HK-2 (cell line): ENCODE results near the gene NOTCH1.

Source experiments
- DNase-seq: peaks from one replicate; pipeline ENCODE4 v3.0.0-alpha.2; 2018; ENCODE audit not compliant: unreplicated experiment

NOTCH1 gene

DNA sequence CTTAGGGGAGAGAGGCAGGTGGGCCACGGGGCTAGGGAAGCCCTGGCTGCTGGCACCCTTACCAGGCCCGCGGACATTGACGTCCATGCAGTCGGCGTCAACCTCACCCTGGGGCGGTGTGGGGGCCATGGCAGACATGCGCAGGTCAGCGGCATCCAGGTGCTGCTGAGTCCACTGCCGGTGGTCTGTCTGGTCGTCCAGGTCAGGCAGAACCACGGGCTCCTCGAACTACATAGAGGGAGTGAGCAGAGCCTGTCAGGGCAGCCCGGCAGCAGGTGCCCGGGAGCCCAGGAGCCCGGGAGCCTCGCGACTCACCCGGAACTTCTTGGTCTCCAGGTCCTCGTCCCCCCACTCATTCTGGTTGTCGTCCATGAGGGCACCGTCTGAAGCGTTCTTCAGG is 44.2 kb downstream of the NOTCH1 start:
- no peak for DNase-seq

DNA sequence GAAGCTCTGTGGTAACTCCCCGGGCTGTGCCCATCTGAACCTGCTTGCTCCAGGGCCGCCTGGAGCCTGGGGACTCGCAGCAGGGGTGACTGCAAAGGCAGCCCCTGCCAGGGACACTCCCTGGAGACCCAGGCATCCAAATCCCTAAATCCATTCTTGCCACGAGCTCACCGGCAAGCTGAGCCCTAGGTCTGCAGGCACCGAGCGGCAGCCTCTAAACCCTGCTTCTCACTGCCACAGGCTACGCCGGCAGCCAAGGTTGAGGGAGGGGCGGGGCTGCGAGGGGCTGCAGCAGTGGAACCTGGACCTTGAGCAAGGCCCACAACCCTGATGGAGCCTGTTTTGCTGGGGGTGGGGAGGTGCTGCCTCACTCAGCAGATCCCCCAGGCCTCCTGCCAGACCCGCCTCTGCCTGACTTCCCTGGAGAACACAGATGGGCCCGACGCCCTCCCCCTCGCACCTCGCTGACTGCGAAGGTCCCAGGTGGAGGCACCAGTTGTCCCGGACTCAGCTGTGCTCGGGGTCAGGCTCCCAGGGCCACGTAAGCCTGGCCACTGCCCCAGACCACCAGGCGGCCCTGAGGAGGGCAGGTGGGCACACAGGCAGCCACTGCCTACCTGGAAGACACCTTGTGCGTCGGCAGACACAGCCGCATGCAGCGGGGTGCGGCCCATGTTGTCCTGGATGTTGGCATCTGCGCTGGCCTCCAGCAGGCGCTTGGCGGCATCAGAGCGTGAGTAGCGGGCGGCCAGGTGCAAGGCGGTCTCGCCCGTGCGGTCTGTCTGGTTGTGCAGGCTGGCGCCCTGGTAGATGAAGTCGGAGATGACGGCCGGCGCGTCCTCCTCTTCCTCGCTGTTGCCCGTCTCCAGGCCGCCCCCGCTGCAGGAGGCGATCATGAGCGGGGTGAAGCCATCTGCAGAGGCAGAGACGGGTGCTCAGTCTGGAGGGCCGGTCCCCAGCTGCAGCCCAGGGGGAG is 45.6 kb downstream of the NOTCH1 start:
- DNase-seq, result no peak

DNA sequence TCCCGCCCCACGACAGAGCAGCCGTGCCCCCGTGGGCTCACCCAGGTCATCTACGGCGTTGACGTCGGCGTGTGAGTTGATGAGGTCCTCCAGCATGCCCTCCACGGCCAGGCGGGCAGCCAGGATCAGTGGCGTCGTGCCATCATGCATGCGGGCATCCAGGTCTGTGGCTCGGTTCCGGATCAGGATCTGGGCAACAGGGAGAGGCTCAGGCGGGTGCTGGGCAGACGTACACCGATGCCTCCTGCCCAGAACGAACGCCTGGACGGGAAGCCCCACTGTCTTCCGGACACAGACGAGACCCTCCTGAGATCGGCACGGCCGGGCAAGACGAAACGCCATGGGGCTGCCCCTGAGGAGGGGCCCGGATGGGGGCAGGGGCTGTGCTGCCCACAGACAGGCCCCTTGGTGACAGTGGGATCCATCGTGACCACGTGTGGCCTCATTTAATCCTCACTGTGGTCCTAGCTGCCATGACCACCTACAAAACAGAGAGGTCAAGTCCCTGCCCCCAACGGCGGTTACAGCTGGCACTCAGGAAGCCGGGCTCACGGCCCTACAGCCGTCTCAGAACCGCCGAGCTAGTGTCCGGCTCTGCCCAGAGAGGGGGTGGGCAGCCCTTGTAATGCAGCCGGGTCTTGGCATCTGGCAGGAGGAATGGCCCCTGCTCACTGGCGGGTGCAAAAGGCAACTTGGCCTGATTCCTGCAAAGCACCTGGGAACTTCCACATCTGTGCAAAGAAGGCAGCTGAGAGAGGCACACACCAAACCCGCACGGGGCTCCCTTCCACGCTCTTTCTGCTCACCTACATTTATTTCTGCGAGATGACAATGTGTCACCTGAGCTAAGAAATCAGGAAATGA is 46.5 kb downstream of the NOTCH1 start:
- DNase-seq, result no peak

DNA sequence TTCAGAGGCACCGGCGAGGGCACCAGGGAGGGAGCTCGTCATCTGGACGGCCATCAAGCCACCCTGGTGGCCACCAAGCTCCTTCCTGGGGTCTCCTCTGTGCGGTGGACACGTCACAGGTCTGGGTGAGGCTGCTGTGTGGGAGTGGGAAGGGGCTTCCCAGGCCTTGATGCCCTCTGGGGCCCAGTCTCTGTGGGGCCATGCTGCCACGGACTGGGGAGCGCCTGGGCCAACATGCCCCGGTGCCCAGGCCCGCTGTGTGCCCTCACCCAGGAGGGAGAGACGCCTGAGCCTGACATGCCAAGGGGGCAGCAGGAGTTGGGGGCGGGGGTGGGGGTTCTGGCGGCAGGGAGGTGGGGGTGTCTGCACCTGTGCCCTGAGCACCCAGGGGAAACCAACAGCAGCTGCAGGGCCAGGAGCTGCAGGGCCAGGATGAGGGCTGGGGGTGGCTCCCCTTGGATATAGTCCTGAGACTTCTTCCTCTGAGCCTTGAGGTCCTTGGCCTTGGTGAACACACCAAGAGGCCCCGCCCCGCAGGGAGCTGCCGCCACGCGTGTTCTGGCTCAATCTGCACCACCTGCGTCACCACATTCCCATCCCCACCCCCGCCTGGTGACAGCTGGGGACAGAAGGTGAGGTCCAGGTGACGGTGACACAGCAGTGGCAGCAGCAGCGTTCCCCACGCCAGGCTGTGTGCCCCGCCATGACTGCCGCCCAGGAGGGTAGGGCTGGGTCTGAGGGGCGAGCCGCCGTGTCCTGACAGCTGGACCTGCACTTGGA is 47.7 kb downstream of the NOTCH1 start:
- no peak for DNase-seq

DNA sequence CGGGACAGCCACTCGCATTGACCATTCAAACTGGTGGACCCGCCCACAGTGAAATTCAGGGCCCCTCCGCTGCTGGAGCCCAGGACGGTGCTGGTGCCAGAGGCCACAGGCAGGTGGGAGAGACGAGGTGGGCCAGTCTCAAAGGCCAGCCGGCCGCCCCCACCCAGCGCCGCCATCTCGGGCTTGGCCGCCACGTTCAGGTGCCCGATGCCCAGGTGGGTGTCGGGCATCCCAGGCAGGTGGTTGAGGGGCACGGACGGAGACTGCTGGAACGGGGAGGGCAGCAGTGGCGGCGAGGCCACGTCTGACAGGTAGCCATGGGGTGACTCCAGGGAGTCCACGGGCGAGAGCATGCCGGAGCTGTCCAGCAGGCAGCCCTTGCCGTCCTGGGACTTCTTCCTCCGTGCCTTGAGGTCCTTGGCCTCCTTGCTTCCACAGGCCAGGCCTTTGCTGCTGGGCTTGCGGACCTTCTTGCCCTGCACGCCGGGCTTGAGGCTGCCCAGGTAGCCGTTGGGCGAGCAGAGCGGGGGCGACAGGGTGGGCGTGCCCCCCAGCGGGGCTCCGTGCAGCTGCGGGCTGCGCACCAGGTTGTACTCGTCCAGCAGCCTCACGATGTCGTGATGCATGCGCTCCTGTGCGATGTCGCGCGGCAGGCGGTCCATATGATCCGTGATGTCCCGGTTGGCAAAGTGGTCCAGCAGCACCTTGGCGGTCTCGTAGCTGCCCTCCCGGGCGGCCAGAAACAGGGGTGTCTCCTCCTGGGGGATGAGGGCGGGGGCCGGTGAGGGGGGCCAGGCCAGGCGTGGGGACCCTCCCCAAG is 48.8 kb downstream of the NOTCH1 start:
- DNase-seq, result no peak

DNA sequence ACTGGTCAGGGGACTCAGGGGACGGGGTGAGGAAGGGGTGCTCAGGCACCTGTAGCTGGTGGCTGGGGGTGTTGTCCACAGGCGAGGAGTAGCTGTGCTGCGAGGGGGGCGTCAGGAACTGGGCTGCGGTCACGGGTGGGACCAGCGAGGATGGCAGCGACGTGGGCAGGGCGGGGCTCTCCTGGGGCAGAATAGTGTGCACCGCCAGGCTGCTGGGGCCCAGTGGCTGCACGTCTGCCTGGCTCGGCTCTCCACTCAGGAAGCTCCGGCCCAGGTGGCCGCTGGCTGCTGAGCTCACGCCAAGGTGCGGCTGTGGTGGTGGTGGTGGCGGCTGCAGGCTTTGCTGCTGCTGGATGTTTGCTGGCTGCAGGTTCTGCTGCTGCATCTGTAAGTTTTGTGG is 49.7 kb downstream of the NOTCH1 start:
- no peak for DNase-seq

DNA sequence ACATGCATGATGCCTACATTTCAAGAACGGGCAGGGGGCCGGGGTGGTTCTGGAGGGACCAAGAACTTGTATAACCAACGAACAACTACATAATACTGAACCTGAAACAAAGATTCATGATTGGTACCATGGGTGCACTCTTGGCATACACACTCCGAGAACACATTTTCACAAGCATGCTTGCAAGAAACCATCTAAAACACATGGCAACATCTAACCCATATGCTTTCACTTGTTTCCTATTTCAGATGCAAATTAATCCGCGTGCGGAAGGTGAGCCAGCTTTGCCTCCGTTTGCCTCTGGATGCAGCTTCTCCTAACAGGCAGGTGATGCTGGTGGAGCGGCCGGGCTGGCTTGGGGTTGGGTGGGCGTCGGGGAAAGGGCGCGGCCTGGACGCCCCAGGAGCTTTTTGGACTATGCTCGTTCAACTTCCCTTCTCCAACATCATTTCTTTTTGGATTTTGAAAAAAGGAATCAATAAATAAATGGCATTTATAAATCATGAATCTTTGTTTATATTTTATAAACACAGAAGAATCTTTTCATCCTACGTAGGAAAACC is 50.5 kb downstream of the NOTCH1 start:
- DNase-seq, result no peak

DNA sequence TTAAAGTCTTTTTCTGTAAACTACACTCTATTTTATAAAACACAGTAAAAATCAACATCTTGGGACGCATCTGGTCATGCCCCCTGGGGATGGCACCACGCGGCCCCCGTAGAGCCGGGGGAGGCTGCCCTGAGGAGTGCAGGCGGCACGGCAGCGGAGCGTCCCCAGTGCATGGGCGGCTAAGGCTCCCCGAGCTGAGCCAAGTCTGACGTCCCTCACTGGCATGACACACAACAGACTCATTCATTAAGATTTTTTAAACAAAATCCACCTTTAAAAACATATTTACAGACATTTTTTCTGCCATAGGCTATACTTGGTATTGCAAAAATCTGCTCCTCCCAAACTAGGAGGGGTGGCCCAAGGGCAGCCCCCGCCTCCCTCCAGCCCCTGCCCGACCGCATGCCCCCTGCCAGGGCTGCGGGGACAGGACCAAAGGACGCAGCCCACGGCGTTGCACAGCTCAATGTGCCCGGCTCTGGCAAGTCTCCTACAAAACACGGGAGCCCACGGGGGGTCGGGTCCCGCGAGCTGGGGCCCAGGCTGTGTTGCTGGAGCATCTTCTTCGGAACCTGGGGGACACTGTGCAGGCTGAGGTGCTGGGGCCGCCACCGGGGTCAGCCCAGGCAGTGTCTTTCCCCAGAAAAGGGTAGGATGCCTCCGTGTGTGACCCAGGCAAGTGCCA is 51.2 kb downstream of the NOTCH1 start:
- no peak for DNase-seq

DNA sequence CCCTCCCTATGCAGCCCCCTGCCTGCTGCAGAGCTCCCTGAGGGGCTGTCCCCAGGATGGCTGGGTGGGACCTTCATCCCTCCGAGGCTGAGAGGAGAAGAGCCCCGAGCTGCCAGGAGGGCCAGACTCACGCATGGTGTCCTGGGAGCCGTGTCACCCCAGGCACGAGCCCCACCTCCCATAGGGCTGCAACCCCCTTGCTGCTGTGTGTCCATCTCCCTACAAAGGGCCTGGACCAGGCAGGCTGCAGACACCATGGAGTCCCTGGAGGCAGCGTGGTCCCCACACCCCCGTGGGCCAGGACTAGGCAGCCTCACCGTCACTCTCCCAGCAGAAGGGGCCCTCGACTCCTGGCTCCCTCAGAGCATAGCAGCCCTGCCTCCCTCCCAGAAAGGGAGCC is 51.8 kb downstream of the NOTCH1 start:
- no peak for DNase-seq

DNA sequence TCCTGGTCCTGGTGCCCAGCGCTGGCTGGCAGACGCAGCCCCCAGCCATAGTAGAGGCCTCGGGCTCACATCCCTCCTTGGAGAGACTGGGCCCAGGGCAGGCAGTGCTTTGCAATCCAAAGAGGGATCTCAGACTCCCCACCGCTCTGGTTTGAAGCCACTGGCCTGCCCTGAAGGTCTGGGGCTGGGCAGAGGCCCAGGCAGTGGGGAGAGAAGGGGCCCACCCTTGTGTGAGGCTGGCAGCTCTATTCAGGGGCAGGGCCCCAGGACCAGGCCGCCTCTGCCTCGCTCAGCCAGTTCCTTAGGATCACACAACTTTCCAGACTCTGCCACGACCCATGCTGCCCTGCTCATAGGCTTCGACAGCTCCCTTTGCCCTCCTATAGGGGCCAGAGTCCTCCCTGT is 52.3 kb downstream of the NOTCH1 start:
- no peak for DNase-seq

DNA sequence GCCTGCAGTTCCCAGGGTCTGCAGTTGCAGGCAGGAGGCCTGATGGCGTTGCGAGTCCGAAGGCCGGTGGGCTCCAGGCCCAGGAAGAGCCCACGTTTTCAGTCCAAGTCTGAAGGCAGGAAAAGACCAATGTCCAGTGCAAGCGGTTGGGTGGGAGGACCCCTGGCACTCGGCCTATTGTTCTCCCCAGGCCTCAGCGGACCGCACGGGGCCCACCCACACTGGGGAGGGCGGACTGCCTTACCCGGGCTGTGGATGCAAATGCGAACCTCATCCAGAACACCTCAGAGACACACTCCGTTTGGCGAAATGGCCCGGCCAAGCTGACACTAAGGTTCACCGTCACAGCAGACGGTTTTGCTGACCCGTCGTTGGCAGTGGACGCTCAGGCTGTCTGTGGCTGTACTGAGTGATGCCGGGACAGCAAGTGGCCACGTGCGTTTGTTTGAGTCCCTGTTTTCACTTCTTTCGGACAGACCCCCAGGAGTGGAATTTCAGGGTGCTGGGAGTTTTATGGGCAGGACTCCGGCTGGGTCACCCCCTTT is 52.8 kb downstream of the NOTCH1 start:
- DNase-seq, result no peak

DNA sequence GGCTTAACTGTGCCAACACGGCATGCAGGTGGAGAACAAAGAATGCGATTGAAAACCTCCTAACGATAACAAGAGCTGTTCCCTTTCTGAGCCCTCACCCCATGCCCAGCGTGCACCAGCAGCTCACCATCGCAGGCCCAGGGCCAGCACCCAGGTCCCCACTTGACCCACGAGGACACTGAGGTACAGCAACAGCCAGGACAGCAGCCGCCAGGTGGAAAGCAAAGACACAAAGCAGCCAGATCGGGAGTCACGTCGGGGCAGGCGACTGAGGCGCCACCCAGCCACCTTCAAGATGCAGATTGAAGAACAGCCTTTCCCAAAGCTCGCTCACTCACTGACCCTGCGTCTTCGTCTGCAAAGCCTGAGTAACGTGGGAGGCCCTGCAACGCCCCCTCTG is 56.1 kb downstream of the NOTCH1 start:
- no peak for DNase-seq

DNA sequence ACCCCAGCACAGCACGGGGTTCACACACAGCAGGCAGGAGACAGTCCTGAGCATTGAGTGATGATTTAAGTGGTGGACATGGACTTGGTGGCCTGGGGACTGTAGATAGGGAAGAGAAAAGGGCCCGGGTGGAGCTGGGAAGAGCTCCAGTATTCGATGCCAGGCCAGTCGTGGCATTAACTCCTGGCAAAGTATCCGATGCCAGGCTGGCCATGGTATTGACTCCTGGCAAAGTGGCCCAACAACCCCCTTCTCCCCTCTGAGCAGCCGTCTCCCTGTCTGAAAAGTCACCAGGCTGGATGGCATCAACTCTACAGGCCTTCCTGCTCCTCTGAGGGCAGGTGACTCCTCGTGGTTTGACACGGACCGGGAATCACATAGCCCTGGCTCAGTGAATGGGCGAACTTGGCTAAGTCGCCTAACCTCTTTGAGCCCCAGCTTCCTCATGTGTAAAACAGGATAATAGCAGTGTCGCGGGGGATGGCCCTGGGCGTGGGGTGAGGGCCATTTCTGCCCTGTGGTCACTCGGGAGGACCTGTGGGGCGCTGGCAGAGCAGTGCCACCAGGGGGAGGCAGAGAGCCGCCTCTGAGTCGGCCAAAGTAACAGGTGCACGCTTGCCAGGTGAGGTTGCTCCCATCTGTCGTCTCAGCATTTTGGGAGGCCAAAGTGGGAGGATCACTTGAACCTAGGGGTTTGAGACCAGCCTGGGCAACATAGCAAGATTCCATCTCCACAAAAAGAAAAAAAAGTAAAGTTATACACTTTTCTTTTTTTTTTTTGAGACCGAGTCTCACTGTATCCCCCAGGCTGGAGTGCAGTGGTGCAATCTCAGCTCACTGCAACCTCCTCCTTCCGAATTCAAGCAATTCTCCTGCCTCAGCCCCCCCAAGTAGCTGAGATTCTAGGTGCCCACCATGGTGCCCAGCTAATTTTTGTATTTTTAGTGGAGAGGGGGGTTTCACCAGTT is 57.3 kb downstream of the NOTCH1 start:
- DNase-seq, result peak; percentile 75

DNA sequence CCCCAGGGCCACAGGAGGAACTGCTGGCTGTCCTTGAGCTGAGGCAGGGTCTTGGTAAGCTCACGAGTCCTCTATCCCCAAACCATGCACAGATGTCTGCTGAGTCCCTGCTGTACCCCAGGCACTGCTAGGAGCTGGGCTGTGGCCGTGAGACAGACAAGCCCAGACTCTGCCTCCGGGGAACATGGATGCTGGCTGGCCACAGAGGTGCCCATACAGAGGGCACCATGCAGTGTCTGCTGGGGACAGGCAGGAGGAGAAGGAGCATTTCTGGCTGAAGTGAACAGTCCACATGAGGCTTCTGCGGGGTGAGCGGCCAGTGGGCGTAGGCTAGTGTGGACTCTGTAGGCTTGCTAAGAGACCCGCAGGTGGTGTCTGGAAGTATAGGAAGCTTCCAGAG is 58.2 kb downstream of the NOTCH1 start:
- no peak for DNase-seq

DNA sequence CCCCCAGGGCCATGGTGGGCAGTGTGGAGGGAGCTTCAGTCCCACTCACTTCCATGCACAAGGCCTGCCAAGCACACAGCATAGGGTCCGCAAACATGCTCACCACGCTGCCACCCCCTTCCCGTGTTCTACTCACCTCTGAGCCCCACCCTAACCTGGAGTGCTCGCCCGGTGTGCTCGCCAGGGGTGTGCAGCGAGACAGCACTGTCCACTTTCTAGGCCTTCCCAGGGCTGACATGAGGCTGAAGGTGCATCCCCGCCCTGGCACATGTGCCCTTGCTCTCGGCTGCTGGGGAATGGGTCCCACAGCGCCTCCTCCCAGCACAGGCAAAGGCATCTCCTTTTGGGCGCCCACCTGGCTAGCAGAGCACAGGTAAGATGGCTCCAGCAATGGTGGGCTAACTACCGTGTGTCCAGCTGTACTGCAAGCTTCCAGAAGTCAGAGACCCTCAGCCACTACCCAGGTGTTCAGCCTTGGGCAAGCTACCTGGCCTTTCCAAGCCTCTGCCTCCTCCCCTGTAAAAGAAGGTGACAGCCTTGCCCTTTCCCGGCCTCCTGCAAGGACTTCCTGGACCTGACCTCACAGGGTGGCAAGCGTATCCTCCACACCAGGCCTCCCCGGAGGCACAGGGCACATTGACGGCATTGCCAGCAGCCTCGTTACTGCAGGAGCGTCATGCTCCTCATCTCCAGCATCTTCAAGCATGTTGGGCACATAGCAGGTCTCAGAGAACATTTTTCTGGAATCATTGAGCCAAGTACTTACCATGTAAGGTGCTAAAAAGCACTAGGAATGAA is 58.8 kb downstream of the NOTCH1 start:
- DNase-seq, result no peak

DNA sequence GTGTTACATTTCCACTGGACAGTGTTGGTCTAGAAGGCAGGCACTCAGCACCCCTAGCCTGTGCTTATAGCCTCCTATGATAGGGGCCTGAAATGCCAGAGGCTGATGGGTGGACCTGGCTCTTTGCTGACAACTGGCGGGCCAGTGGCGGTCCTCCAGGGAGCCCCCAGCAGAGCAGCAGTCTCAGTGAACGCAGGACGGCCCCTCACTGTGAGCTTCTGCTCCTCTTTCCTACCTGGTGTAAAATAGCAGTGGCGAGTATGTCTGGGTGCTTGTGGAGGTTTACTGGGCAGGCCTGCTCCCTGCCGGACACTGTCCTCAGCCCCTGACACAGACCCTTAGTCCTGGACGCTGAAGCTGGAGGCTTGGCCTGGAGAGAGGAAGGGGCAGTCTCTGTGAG is 59.7 kb downstream of the NOTCH1 start:
- no peak for DNase-seq

DNA sequence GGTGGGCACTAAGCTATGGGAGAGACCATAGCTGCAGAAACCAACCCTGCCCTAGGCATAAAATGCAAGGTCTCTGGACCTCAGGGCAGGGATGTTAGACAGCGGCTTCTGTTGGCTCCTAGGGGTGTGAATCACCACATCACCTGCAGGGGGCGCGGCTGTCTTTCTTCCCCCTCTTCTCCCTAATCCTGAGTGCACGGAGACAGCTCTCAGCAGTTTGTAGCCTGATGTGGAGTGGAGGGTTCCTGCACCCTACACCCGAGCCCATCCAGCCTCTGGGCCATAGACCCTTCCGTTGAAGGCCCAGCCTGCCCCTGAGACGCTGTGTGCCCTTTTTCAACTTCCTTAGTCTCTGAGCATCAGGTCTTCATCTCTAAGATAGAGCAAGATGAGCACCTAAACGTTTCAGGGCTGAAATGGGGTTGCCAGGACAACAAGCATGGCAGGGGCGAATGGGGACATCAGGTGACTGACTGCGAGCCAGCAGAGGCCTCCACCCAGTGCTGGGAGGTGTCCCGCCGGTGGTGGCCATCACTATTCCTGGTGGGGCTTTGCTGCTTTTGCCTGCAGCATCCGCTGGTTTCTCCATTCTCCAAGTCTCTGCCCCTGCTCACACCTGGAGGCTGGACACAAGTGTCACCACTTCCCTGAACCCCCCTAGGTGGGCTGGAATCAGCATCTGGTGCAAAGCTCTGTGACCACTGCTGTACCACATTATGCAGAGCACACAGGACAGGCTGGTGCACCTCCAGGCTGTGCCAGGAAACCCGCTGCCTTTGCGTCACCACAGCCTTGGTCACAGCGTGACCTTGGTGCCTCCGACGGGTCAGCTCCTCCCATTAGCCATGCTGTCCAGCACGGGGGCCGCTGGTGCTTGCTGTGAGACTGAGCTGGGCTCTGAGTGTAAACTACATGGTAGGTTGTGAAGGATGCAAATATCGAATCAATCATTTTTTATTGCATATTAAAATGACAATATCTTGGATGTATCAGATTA is 60.5 kb downstream of the NOTCH1 start:
- peak; percentile 83 for DNase-seq
